NCI-H2196 treated with DMSO at 0.1 percent for 48 hours (cell line): Measurements from ENCODE around the gene PTPRN2.
"Not testable (repeated sequence)": the region's sequence is repeated elsewhere in the genome, so short reads cannot be mapped to it uniquely, and the experiment has no call there.

Experiments
- DNase-seq: peaks from one replicate; lab custom pipeline; 2025; ENCODE audit not compliant: unreplicated experiment; lab: John Stamatoyannopoulos, UW

PTPRN2 gene

DNA sequence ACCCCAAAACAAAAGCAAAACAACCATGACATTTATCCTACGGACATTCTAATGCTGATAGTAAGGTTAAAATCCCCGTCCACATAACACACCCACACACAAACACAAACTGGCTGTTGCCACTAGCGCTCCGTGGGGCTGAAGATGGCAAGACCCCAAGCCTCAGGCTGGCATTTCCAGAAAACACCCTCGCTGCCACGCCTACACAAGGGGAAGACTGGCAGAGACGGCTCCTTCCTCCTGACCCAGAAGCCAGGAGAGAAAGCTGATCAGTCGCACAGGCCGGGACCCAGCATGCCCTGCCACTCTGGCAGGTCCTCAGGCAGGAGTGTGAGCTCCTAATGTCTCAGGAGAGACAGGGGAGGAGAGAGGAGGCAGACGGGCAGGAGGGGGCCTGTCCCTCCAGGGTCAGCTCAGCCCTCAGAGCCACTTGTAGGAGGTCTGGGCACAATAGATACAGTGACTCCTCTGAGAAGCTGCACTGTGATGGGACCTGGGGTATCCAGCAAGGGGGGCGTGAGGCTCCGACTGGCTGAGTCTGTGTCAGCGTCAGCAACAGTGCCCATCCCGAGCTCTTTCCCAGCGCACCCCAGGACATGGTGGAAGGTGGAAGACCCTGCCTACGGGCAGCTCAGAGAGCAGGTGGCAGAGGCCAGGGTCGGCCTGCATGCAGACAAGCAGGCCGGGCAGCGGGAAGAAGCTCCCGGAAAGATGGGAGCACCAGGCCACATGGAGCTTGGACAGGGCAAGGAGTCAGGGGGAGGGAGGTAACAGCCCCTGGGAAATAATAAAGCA, 326.9 kb downstream of the PTPRN2 start:
- DNase-seq = no peak

DNA sequence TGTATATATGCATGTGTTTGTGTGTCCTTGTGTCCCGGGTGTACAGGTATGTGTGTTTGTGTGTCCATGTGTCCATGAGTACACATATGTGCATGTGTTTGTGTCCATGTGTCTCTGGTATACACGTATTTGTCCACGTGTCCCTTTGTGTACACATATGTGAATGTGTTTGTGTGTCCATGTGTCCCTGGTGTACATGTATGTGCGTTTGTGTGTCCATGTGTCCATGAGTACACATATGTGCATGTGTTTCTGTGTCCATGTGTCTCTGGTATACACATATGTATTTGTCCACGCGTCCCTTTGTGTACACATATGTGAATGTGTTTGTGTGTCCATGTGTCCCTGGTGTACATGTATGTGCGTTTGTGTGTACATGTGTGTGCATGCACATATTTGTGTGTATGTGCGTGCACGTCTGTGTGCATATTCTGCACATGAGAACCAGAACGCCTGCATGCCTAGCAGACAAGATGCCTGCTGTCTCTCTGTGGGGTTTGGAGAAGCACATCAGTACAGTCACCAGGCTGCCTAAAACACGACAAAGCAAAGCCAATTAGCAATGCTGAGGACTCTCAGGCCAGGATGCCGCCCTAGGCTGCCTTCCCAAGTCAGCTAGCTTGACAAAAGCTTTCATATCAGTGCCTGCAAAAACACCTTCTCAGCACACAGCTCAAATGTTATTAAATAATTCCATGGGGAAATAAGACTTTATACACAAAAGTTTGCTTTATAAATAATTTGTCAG, 327.8 kb downstream of the PTPRN2 start:
- no peak for DNase-seq

DNA sequence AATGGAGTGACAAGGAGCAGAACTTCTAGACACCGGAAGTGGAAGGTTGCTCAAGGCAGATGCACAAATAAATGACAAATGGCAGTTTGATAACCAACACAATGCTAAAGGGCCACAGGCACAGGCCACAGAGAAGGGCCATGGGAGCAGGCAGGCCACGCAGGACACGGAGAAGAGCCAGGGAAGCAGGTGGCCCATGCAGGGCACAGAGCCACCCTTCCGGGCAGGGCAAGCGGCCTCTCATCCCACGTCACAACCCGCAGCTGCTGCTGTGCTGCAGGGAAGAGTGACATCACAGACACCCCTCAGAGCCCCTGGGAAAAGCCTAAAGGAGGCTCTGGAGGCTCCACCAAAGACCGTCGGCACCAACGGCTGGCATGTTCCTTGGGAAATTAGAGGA, 328.5 kb downstream of the PTPRN2 start:
- DNase-seq = no peak

DNA sequence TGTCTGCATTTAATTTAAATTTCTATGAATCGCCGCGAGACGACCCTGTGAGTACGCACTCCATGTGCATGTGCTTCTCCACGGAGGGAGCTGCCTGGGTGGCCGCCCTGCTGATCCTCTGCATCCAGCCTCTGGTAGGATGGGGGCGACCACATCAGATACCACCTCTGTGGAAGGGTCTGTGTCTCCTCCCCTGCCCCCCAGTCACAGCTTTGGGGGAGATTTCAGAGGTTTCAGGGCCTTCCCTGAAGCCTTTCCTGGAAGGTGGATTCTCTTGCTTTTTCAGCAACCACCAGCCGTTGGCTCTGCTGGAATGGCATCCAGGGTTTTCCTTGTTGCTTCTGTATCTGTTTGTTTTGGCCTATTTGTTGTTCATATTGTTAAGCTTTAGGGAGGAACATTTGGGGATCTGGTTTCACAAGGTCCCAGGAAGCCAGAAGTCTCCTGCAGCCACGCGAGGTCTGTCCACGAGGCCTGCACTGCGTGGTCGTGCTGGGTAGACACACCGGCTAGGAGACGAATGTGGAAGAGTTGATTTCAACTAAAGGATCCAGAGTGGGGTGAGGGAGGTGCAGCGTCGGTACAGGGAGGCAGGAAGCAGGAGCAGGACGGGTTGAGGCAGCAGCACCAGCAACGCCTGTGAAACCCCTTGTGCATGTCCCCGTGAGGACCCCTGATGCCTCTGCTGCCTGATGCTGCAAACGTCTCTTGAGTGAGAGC, 329.1 kb downstream of the PTPRN2 start:
- DNase-seq = no peak

DNA sequence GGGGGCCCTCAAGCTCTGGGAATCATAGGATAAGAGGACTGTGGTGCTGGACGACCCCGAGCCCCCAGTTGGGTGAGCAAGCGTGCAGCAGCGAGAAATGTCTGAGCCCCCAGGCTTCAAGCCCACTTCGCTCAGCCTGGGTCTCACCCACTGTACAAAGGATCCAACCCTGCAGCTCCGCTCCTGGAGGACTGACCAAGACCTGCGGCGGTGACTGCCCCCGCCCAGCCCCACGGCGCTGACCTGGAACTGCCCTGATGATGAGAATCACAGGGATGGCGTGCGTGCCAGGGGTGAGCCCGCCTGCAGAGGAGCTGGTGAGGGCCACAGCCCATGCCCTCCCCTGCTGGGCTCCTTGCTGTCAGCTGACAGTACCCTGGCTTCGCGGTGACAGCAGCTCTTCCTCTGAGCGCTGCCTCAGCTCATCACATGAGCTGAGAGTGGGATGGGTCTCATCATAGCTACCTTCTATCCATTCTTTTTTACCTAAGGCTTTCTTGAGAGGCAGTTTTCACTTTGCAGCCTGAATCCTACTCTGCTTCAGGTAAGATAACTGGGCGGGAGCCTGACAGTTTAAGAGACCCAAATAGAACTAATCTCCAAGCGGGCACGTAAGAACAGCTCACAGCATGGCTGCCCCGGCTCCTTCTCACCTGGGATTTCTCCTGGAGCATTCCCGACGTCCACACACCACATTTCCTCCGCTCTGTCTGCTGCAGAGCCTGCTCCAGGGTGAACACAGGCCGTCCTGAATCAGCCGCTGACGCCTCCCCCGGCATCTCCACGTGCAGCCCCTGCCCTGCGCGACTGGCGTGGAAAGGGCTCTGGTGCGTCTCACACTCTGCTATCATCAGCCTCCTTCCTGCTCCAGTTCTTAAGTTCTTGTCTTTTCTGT, 329.9 kb downstream of the PTPRN2 start:
- no peak for DNase-seq

DNA sequence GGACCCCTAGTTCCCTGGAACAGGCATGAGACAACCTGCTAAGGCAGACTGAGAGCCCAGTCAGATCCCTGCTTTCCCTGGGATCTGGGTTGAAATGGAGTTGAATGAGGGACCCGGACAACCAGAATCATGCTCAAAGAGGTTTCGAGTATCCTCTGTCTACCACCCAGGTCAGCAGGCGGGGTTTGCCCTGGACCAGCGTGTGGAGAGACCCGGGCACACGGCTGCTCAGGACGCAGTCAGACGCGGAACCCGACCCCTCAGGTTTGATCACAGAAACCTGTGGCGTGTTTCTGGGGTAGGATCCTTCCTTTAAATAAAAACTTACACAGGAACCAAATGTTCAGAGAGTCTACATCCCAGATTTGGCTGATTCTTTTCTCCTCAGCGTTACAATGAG, 330.6 kb downstream of the PTPRN2 start:
- no peak for DNase-seq

DNA sequence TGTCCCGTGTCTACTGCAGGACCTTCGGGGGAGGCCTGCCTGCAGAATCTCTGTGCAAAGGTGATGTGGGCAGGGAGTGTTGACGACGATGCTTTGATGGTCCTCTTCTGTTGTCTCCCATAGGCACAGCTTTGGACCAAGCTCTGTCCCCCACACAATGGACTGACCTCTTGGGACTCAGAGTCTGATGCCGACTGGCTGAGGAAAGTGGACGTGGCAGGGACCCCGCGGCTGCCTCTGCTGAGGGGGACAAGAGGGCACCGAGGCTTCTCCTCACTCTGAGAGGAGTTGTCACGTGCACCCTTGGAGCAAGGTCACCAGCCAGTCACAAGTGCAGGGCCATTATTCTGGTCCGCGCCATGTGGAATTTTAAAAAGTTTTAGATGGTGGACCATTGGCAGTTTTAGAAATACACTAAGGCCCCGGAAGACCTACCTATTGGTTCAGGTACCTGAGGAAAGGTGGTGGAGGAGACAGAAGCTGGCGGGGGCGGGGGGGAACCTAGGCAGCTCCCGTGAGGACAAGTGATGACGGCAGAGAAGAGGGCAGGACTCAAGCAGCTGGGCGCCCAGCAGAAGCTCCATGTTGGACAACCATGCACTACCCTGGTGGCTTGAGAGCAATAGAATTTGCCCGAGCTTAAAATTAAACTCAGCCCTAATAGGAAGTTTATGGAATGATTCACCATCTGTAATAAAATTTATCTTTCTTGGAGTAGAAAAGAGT, 331.4 kb downstream of the PTPRN2 start:
- DNase-seq = no peak

DNA sequence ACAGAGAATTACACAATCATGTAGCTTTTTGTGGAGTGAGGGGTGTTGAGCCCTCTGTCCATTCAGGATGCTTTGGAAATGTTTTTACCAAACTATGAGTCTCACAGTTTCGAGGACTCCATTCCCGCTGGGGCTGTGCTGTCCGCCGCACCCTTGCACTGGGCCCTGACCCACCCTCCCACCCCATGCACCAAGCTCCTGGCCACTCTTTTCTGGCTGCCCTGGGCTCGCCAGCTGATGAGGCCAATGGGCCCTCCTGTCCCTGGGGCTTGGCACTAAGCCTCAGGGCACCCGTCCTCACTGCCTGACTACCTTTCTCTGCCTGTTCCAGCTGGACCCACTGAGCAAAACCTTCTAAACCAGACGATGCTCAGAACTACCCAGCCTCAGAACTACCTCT, 332.1 kb downstream of the PTPRN2 start:
- no peak for DNase-seq

DNA sequence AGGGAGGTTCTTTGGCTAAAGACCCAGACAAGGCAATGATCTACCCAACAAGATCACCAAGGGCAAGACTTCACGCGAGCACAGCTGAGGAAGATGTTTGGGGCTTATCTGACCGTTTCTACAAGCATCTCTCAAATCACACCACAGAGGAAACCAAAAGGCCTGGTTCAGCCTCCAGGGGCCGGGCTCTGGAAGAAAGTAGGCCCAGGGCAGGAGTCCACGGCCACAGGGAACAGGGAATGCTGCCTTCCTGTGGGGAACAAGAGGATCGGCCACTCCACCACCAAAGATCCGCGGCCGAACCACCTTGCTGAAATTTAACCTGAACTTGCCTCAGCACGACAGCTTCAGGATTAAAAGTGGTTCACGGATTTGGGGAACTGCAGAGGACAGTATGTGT, 332.5 kb downstream of the PTPRN2 start:
- DNase-seq = no peak

DNA sequence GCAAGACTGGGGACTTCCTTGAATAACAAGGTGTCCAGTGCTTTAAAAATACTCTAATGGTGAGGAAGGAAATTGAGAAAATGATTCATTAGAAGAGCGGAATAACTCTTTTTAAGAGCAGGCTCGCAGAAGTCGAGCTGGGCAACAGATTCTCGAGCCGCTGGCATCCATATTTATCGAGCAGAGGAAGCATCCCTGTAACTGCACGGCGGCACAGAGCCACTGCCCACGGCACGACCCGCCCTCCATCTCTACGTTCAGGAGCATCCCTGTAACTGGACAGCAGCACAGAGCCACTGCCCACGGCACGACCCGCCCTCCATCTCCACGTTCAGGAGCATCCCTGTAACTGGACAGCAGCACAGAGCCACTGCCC, 334.0 kb downstream of the PTPRN2 start:
- DNase-seq = not testable (repeated sequence)

DNA sequence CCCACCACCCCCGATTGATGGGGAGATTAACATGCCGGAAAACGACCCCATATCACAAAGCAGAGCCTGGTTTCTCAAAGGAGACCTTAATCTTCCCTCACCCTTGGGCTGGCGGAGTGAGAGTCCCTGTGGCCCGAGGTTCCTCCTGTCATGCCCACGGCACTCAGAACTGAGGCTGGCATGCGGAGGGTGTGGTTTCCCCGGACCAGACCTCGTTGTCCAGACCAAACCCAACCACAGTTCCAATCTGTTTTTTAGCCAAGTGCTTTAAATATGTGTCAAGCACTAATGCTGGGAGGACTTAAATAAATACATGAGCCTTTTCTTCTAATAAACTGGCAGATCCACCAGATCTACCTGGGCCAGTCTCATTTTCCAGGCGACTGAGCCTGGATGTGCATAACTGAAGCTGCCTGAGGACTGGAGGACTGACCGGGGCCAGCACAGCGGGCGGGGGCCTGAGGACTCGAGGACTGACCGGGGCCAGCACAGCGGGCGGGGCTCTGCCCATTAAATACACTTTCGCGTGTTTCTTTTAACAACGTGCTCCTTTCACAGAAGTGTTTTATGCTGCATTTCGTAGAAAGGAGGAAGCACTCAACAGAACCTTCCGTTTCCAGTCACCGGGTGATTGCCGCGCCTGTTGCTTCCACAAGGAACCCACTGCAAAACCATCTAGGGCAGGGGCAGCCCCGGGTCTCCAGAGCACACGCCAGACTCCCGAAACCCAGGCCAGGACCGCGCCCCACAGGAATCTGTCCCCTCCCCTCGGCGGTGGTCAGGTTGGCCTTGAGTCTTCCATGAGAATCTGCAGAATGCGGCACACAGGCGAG, 334.6 kb downstream of the PTPRN2 start:
- no peak for DNase-seq

DNA sequence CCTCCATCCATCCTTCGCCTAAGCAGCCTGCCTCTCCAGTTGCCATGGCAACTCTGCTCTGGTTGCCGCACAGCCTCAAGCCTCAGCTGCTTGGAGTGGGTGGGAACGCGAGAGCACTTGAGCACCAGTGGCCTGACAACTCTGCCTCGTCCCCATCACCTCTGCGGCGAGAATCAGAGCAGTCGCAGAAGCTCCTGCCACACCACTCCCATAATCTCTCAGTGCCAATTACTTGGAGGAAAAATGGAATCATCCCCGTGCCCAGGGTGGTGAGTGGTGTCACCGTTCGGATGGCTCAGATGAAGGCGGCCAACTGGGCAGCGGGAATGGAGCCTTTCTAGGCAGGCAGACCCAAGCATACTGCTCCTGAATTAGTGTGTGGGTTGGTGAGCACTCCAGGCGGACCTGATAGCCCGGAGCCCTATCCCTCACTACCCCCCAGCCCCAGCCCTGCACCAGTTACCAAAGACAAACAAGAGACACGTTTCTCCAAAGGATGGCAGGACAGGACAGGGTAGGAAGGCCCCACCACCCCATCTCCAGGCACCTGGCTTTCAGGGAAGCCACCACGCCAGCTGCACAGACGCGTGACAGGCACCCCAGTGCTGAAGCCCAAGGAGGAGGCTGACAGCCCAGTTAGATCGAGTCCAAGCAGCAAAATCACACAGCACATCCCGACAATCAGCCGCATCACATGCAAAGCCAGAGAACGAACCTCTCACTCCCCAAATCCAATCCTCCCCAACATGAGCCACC, 335.4 kb downstream of the PTPRN2 start:
- DNase-seq = no peak

DNA sequence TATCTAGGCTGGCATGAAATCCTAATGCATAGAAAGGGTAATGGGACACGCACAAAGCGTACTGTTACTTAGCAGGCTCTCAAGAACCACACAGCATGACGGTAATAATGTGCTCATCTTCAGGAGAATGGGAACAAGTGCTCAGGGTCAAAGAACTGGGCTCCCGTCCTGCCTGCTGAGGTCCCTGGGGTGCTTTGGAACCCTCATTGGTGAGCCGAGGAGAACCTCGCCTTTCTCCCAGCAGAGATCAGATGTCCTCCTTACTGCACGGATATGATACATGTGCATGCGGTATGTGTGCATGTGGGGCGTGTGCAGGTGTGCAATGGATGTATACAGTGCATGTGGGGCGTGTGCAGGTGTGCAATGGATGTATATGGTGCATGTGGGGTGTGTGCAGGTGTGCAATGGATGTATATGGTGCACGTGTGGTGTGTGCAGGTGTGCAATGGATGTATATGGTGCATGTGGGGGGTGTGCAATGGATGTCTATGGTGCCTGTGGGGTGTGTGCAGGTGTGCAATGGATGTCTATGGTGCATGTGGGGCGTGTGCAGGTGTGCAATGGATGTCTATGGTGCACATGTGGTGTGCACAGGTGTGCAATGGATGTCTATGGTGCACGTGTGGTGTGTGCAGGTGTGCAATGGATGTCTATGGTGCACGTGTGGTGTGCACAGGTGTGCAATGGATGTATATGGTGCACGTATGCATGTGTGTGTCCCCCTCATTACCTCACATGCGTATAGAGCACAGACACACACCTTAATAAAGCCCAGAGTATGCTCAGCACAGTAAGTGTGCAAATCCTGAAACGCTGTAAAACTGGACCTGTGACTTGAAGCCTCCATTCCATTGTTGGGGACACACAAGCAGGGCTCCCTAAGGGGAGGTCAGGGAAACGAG, 336.3 kb downstream of the PTPRN2 start:
- no peak for DNase-seq

DNA sequence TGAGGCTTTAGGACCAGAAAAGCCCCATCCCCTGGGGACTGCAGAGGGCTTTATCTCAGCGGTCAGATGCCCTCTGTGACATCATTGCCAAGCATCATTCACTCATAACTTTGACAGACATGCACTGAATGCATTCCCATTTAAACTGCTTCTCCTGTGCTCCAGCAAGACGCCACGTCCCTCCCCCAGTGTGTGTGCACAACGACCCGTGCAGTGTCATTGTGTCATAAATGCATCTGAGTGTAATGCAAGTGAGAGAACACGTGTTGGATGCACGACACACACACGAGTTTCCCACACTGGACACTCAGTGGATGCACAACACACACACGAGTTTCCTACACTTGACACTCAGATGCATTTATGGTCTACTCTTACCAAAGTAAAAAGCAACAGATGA, 337.9 kb downstream of the PTPRN2 start:
- no peak for DNase-seq

DNA sequence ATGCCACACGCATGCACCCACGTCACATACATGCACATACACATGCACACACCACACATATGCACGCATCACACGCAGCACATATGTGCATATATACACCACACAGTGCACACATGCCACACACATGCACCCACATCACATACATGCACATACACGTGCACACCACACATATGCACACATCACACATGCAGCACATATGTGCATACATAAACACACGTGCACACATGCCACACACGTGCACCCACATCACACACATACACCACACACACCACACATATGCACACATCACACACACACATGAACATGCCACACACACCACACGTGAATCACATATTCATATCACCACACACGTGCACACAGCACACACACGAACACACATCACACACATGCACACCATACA, 338.8 kb downstream of the PTPRN2 start:
- DNase-seq = no peak

DNA sequence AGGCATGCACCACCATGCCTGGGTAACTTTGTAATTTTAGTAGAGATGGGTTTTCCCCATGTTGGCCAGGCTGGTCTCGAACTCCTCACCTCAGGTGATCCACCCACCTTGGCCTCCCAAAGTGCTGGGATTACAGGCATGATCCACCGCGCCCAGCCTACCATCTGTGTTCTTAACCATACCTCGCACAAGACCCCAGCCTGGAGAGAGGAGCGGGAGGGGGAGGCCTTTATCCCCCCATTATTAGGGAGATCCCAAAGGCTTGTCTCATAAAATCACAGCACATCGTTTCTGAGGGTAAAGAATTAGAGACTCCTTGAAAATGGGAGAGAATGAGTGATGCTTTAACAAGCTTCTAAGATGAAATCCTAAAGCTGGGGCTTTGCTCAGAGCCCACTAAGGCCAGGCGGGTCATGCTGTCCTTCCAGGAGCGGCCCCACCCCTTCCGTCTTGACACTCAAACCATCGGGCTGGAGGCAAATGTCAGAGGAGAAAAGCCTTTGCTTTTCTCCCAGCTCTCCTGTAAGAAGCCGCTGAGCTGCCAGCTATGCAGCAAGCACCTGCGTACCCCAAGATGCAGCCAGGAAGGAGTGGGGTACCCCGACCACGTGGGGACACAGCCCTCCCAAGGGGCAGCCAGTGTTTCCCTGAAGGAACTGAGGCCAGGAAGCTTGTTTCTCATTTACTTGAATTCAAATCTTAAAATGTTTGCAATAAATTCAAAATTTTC, 339.7 kb downstream of the PTPRN2 start:
- no peak for DNase-seq
